Measurements from ENCODE around the gene LYST. TPM values are rescaled to one million over a fixed set of nuclear protein-coding genes. Genes with fewer than 3 reads are reported as not detected.

The LYST gene
- total and polyA plus RNA-seq, 2 of the 8 experiments (the other 6 are each of a cell fraction or from before 2014, with no cell fraction given), result 0.29 to 0.58 TPM

DNA sequence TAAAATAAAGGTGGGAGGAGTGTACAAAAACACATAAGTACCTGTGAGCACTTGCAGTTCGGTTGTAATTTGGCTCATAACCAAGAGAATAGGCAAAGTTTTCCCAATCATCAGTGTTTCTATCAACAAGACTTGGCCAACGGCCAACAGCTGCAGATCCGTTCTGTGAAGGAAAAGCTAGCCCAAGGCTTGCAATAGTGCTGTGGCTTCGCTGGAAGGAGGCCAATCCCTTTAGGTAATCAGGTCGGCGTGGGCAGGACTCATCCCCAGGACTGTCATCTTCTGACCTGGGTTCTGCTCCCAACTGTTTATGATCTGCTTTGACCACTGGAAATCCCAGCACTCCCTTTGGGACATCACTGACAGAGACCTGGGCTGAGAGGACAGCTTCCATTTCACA lies 107.8 kb downstream of the LYST start (continued):
- TF ChIP-seq, protein P1, sequence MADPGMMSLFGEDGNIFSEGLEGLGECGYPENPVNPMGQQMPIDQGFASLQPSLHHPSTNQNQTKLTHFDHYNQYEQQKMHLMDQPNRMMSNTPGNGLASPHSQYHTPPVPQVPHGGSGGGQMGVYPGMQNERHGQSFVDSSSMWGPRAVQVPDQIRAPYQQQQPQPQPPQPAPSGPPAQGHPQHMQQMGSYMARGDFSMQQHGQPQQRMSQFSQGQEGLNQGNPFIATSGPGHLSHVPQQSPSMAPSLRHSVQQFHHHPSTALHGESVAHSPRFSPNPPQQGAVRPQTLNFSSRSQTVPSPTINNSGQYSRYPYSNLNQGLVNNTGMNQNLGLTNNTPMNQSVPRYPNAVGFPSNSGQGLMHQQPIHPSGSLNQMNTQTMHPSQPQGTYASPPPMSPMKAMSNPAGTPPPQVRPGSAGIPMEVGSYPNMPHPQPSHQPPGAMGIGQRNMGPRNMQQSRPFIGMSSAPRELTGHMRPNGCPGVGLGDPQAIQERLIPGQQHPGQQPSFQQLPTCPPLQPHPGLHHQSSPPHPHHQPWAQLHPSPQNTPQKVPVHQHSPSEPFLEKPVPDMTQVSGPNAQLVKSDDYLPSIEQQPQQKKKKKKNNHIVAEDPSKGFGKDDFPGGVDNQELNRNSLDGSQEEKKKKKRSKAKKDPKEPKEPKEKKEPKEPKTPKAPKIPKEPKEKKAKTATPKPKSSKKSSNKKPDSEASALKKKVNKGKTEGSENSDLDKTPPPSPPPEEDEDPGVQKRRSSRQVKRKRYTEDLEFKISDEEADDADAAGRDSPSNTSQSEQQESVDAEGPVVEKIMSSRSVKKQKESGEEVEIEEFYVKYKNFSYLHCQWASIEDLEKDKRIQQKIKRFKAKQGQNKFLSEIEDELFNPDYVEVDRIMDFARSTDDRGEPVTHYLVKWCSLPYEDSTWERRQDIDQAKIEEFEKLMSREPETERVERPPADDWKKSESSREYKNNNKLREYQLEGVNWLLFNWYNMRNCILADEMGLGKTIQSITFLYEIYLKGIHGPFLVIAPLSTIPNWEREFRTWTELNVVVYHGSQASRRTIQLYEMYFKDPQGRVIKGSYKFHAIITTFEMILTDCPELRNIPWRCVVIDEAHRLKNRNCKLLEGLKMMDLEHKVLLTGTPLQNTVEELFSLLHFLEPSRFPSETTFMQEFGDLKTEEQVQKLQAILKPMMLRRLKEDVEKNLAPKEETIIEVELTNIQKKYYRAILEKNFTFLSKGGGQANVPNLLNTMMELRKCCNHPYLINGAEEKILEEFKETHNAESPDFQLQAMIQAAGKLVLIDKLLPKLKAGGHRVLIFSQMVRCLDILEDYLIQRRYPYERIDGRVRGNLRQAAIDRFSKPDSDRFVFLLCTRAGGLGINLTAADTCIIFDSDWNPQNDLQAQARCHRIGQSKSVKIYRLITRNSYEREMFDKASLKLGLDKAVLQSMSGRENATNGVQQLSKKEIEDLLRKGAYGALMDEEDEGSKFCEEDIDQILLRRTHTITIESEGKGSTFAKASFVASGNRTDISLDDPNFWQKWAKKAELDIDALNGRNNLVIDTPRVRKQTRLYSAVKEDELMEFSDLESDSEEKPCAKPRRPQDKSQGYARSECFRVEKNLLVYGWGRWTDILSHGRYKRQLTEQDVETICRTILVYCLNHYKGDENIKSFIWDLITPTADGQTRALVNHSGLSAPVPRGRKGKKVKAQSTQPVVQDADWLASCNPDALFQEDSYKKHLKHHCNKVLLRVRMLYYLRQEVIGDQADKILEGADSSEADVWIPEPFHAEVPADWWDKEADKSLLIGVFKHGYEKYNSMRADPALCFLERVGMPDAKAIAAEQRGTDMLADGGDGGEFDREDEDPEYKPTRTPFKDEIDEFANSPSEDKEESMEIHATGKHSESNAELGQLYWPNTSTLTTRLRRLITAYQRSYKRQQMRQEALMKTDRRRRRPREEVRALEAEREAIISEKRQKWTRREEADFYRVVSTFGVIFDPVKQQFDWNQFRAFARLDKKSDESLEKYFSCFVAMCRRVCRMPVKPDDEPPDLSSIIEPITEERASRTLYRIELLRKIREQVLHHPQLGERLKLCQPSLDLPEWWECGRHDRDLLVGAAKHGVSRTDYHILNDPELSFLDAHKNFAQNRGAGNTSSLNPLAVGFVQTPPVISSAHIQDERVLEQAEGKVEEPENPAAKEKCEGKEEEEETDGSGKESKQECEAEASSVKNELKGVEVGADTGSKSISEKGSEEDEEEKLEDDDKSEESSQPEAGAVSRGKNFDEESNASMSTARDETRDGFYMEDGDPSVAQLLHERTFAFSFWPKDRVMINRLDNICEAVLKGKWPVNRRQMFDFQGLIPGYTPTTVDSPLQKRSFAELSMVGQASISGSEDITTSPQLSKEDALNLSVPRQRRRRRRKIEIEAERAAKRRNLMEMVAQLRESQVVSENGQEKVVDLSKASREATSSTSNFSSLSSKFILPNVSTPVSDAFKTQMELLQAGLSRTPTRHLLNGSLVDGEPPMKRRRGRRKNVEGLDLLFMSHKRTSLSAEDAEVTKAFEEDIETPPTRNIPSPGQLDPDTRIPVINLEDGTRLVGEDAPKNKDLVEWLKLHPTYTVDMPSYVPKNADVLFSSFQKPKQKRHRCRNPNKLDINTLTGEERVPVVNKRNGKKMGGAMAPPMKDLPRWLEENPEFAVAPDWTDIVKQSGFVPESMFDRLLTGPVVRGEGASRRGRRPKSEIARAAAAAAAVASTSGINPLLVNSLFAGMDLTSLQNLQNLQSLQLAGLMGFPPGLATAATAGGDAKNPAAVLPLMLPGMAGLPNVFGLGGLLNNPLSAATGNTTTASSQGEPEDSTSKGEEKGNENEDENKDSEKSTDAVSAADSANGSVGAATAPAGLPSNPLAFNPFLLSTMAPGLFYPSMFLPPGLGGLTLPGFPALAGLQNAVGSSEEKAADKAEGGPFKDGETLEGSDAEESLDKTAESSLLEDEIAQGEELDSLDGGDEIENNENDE (IDR thresholded peaks at IDR 0.05; ENCODE audit: insufficient replicate concordance, low read length), result no peak
- TF ChIP-seq CEBPB (IDR thresholded peaks at IDR 0.05; ENCODE audit: low read depth, low read length) (no peak), NANOG (IDR thresholded peaks at IDR 0.05; ENCODE audit: insufficient read depth, low read depth, low read length, poor library complexity, severe bottlenecking) (no peak), BRCA1 (IDR thresholded peaks at IDR 0.05; ENCODE audit: low read depth, low read length) (no peak), FOSL1 (IDR thresholded peaks at IDR 0.05; ENCODE audit: insufficient read depth, low read depth, low read length) (no peak), JUN (IDR thresholded peaks at IDR 0.05; ENCODE audit: low read depth, low read length) (no peak), BACH1 (IDR thresholded peaks at IDR 0.05; ENCODE audit: low read length) (no peak), RXRA (IDR thresholded peaks at IDR 0.05; ENCODE audit: insufficient read depth, low read depth, low read length) (no peak)

Measured in H1 (cell line).